Measurements from ENCODE around the gene NUP98.

The NUP98 gene

DNA sequence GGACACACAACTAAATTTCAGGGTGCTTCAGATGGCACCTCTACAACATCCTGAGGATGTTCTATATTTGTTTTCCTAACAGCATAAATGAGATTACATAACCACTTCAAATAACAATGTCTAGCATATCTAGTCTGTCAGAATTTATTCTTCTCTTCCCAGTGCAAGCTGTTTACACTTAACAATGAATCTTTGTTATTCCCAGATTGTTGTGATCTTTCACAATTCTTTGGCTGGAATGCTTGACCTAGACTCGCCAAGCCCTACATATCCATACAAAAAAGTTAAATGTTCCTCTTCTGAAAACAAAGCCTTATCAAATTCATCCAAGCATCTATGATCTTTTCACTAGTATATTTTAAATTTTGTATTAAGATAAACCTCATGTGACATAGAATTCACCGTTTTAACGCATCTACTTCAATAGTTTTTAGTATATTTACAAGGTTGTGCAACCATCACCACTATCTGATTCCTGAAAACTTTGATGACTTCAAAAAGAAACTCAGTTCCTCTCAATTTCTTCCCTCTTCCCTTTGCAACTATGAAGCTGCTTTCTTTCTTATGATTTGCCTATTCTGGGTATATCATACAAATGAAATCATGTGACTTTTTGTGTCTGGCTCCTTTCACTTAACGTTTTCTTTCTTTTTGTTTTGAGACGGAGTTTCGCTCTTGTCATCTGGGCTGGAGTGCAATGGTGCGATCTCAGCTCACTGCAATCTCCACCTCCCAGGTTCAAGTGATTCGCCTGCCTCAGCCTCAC lies 64.5 kb downstream of the NUP98 start:
- no peak for DNase-seq

DNA sequence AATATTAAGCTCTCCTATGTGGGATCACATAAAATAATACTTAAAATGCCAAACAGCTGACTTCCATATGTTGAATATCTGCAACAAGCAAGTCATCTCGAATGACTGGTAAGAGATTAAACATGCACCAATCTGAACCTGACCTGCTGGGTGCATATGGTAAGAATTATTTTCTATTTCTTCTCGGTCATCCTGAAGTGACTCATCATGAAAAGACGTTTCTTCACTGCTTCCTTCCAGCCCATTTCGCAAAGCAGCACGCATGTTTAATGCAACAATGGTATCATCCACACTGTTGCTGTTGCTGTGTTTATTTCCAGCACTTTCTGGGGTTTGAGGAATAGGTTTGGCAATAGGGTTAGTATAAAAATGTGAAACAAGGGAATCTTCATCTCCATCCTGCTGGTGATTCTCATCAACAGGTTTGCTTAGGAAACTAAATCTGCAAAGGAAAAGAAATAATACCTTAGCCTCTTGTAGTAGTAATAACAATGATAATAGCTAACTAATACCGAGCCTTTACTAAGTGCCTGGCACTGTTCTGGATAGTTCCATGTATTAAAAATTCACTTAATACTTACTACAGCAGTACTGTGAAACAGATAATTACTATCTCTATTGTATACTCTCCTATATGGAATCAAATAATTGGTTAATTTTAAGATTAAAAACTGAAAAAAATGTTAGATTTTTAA lies 74.2 kb downstream of the NUP98 start:
- no peak for DNase-seq

DNA sequence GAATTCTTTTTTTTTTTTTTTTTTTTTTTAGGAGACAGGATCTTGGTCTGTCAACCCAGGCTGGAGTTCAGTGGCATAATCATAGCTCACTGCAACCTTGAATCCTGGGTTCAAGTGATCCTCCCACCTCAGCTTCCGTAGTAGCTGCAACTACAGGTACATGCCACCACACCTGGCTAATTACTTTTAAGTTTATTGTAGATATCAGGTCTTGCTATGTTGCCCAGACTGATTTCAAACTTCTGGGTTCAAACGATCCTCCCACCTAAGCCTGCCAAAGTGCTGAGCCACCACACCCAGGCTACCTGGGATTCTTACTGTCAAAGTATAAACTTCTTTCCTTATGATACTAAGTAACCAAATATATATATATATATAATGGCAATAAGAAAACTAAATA lies 75.3 kb downstream of the NUP98 start:
- DNase-seq, result no peak

DNA sequence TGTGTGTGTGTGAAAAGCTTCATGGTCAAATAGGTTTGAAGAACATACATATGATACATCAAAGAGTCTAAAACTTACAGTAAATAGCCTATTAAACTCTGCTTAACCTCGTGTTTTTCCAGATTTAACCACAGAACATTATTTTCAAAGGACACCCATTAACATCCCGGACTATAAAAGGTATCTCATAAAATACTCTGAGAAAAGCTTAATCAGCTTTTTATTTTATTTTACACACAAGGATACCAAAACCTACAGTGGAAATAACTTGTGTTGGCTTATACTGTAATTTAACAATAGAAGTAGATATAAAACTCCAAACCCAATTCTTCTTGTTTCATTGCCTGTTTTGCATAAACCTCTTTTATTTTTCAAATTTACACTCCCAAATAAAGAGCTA lies 76.4 kb downstream of the NUP98 start:
- DNase-seq, result no peak

DNA sequence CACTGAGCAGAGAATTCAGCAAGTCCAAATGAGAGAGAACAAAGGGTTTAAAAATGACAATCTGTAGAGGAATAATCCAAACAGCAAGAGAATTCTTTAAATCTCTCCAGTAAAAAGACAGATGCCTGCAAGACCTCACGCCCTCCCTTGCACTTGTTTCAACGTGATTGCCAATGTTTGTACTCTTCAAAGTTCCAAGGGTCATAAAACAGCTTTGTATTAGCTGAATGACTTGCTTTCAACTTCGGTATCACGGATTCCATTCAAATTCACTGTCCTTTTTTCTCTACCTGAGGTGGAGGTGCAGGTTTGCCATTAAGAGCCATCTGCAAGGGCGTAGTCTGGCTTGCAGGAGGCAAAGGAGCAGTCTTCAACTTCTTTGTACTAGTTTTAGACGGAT lies 85.1 kb downstream of the NUP98 start:
- DNase-seq, result no peak

DNA sequence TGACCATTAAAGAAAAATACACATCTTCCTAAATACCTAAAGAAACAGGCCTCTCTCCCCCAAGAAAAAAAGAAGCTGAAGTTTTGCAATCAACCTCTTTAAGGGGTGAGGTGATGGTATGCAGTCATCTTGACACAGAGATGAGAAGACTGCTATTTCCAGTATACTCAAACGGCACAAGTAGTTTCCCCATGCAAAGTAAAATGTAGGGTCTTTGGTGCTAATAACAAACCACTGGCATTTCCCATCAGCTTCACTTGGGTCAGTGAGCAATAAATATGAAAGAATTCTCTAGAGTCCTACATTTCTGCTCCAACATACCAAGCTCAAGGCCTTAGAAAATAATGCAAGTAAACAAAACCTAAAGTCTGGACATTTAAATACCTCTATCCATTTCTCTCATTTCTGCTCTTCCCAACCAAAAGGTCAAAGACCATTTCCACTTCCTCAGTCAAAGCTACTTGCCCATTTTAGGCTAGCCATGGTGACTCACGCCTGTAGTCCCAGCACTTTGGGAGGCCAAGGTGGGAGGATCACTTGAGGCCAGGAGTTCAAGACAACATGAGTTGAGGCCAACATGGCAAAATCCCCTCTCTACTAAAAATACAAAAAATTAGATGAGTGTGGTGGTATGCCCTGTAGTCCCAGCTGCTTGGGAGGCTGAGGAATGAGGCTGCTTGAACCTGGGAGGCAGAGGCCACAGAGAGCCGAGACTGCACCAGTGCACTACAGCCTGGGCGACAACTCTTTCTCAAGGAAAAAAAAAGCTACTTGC lies 86.7 kb downstream of the NUP98 start:
- no peak for DNase-seq

DNA sequence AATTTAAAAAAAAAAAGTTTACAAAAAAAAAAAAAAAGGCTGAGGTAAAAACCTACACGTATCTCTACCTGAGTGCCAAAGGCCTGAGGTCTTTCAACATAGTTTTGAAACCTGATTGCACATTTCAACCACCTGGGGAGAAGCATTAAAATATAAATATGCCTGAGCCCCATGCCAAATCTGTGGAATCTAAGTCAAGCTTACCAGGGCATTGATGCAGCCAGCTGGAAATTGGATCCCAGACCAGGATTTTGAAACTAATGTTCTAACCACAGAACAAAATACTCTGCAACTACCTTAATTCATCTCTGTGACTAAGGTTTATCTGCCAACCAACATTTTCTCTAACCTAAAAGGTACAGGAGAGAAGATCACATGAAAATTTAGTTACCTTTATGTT lies 87.4 kb downstream of the NUP98 start:
- DNase-seq, result no peak

DNA sequence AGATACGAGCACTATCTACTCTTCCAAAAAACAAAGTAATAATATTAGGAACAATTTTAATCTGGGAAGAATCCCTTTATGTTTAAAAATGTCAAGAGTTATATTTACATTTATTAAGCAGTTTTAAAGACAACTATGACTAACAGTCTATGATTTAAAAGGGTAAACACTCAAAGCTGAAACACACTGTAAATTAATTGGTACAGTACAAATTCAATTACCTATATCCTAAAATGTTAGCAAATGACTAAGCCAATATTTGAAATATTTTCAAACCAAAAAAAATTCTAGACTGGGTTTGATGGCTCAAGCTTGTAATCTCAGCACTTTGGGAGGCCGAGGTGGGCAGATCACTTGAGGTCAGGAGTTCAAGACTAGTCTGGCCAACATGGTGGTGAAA lies 90.2 kb downstream of the NUP98 start:
- no peak for DNase-seq

DNA sequence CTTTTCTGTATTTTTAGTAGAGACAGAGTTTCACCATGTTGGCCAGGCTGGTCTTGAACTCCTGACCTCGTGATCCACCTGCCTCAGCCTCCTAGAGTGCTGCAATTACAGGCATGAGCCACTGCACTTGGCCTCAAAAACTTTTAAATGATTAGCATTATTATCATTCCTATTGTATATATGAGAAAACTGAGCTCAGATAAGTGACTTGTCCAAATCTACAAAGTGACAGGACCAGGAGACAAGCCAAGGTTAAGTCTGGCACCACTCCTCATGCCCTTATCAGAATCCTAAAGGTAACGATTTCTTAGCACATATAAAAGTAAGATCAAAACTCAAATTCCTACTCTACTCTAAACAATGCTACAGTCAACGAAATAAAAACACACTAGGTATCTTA lies 94.0 kb downstream of the NUP98 start:
- no peak for DNase-seq

DNA sequence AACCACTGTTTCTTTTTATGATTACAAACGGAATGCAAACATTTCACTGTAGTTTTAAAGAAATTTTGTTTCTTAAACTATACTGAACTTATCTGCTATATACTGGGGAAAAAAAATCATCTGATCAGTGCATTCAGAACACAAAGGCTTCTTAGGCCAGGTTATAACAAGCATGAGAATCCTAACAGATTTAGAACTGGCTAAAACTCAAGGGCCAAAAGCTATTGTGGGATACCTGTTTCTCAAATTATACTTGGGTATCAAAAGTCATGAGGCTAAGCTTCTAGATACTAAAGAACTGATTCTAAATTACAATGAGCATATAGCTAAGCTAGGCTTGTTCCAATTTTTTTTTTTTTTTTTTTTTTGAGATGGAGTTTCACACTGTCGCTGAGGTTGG lies 96.4 kb downstream of the NUP98 start:
- DNase-seq, result no peak

DNA sequence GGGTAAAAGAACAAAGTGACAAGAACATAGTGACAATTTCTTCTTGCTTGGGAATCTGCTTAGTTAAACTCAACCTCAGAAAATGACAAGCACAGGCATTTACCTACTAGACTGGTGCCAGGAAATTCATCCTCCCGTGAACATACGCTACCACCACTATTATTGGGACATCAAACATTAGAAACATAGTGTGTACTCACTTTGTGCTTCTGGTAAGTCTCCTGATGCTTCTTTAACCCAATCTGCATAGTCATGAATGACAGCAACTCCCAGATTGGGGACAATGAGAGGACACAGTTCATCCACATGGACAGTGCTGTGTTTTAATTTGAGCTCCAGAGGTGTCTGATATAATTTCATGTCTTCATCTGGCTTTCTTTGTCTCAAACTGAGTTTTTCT lies 96.9 kb downstream of the NUP98 start:
- DNase-seq, result no peak

DNA sequence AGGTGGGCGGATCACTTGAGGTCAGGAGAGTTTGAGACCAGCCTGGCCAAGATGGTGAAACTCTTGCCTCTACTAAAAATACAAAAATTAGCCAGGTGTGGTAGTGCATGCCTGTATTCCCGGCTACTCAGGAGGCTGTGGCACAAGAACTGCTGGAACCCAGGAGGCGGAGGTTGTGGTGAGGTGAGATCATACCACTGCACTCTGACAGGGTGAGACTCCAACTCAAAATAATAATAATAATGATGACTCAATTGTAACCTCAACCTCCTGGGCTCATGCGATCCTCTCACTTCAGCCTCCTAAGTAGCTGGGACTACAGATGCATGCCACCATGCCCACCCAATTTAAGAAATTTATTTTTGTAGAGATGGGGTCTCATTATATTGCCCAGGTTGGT lies 110.6 kb downstream of the NUP98 start:
- DNase-seq, result no peak

DNA sequence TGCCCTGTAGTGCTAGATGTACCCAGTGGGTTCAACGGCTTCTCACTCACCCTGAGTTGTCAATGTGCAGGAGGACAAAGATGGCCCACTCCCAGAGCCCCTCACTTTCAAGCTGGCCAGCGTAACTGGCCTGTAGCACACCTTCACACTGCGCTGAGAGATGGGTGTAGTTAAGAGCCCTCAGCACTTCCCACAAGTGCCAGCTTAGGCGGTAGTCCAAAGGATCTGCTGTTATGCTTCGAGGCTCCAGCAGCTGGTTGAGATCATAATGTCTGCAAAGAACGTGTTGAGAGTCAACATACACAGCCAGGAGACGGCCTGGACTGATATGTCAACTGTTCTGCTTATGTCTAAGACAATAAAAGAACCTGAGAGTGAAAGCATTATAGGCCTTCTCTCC lies 111.4 kb downstream of the NUP98 start:
- DNase-seq, result no peak

DNA sequence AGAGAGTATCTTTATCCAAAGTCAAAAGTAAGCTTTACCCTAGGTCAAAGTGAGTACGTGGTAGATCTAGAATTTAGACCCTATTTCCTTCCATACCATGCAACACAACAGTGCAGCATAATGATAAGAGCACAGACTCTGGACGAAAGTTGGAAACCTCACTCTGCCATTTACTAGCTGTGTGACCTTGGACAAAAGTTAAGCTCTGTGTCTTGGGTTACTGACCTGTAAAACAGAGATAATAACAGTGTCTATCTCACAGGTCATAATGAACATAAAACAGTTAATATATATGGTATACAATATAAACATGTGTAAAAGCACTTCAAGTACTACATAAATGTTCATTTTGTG lies 112.6 kb downstream of the NUP98 start:
- no peak for DNase-seq

DNA sequence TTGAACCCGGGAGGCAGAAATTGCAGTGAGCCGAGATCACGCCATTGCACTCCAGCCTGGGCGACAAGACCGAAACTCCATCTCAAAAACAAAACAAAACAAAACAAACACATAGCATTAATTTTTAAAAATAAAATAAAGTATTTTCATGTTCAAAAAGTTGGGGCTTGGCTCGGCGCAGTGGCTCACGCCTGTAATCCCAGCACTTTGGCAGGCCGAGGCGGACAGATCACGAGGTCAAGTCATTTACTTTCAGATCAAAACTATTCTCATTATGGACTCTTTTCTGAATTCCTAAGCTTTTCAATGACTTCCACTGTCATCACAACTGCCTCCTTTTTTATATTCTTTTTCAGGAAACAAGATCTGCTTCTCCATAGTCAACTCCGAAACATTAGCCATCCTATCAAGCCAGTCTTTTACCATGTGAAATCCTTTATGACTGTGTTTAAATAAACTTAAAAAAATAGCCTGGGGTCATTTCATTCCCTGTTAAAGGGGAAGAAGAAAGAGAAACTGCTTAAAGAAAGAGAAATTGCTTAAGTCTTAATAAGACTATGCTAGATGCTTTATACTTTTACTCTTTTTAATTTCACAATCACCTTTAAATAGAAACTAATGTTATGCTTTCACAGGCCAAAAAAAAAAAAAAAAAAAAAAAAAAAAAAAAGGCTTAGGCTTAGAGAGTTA lies 113.1 kb downstream of the NUP98 start:
- no peak for DNase-seq

DNA sequence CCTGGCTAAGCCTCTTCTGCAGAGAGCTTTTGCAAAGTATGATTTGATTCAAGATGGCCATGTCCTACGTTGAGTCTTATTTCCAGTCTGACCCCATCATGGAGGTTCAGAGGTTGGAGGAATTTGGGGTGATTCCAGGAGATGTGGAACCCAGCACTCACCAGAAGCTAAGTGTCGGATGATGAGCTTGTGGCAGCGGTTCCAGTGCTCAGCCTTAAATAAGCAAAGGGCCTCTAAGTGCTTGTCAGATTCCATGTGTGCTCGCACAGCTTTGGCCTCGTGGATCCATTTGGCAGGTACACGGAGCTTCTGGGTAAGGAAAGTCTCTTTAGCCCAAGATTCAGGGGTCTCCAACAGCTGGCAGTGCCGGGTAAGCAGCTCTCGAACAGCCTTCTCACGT lies 114.3 kb downstream of the NUP98 start:
- DNase-seq, result no peak

DNA sequence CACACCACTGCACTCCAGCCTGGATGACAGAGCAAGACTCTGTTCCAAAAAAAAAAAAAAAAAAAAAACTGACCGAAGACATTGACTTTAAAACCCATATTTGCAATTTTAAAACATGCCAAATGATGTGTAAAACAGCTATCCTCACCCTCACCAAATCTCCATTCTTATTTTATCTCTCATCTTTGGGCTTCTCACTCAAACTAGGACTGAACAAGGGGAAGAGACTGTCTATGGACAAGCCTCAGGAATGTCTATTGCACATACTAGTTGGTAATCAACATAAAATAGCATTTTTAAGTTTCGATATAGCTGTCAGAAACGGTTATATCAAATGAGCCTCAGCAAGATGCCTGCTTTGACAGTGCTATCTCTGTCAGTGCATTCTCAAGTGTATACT lies 118.3 kb downstream of the NUP98 start:
- DNase-seq, result no peak

DNA sequence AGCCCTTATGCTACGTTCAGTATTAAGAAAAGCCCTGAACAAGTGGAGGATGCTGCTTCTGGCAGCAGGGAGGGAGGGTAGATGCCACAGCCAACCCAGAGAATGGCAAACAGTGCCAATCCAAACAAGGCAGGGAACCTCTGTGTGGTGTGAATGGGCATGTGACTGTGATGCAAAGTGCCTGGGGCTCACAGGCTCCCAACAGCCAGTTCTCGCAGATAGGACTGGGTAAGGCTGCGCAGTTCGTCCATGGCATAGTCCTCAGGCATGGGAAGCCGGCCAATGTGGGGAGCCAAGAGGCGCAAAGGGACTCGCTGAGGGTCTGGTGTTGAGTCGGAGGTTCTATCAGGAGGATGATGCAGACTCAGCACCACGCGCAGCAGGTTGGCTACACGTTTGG lies 121.4 kb downstream of the NUP98 start:
- no peak for DNase-seq

DNA sequence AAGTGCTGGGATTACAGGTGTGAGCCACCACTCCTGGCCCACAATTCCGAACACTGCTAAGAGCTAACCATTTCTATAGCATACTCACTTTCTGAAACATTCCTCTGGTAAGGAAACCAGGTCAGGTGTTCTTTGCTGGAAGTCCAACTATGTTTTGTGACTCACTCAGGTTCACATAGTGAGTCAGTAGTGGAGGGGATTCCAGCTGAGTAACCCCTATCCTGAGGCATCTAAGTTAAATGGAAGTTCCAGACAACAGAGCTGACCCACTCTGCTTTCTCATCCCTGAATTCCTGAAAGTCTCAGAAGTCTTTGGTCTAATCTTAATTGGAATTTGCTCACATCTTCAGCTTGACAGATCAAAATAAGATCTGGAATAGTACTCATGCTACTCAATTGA lies 123.2 kb downstream of the NUP98 start:
- DNase-seq, result no peak

DNA sequence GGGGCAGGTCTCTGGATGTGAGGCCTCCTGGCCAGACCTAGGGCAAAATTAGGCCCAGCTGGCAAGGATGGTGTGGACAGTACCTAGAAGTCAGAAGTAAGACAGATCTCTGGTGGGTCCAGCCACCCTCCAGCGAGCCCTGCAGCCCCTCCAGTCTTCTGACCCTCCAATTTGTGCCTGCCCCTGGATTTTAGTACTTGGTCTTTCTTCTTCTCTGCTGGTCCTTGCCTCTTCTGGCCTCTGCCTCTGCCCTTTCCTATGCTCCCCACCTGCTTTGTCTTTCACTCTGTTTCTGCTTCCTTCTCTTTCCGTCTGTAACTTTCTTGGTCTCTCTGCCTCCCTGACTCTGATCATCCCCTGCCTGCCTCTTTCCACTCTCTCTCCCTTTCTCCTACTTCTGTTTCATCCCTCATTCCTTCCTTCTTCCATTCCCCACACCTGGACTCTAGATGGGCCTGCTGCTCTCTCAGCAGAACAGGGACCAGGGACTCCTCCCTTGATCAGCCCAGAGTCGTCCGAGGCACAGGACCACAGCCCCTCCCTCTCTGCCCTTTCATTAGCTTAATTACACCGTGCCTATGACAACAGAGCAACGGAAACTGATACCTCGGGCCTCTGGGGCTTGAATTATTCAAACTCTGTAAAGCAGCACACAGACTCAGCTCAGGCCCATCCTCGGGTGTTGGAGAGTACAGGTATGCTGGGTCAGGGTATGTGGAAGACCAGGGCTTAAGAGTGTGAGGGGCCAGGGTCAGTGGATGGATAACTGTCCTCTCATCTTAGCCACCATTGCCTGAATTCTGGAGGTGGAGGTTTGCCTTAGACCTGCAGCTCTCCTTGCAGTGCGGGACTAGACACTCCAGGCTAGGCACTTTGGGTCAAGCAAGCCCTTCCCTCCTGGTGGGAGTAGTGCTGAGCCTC lies 125.8 kb downstream of the NUP98 start, which contains the start of gene CHRNA10:
TSS of gene CHRNA10 (minus strand) at position 51 of the 921 bp plus-strand sequence. CDS start 72 bp downstream, outside the sequence.
- DNase-seq, result no peak

DNA sequence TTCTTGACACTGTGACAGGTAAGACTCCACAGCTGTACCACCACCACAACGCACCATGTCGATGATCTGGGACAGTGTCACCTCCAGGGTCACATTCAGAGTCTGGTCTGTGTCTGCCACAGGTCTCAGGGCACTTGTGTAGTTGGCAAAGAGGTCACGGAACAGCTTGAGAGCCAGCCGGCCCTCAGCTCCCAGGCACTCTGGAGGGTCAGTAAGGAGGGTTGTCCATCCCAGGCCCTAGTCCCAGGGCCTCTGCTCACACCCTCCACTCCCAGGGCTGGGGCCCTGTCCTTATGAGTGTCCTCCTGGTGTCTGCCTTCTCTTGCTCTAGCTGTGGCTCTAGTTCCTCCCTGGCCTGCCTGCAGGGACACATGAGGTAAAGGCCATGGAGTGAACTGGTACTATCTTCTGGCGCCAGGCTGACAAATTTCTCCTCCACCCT lies 127.6 kb downstream of the NUP98 start:
- no peak for DNase-seq

DNA sequence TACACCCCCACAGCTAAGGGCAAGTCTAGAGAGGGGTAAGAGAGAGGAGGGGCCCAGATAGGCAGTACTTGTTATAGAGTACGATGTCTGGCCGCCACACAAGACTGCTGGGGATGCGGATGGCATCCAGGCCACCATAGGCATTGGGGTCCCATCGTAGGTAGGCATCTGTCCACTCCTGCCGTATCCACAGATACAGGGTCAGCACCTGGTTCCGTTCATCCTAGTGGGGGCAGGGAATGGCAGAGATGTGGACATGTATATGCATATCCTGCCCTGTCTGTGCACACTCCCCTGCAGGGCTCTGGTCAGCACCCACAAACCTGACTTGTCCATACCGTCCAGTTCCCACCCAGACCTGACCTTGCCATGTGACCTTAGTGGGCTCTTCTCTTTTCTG lies 128.2 kb downstream of the NUP98 start:
- DNase-seq, result no peak

All from T-helper 9 cell (primary cell).